ENCODE measurements around the gene TKT. TPM values are rescaled to one million over a fixed set of nuclear protein-coding genes. Genes with fewer than 3 reads are reported as not detected.

TKT gene
- total RNA-seq, 3 donors from 2014 or later (not counting 1 experiment from before 2014, with no cell fraction given): 82.9 to 126 (median 107) TPM

DNA sequence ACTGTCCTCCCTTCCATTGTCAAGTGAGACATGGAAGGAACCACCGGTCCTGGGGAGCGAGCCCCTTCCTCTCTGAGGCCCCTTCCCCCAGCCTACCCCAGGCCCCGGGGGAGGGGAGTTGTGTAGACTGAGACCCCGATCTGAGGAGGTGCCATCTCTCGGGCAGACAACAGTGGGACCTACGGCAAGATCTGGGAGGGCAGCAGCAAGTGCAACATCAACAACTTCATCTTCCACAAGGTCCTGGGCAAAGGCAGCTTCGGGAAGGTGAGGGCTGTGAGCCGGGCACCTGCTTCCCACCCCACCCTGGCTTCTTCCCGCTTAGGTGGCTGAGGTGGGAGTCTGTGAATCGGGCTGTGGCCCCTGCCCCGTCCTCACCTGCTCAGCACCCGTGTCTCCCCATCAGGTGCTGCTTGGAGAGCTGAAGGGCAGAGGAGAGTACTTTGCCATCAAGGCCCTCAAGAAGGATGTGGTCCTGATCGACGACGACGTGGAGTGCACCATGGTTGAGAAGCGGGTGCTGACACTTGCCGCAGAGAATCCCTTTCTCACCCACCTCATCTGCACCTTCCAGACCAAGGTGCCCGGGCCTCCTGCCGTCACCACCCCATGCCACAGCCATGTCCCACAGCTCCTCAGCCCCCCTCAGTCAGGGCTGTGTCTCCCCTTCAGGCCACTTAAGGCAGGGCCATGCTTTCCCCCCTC, 69.9 kb downstream of the TKT start:
- Mint-ChIP-seq H3K27ac (no peak overlapping the region), H3K27me3 (ENCODE audit: low read depth in 2 of 2) (no peaks in the 10 kb centered on the region), H3K4me3 (no peak overlapping the region), H3K4me1 (peaks cover 0 to 4% of the 10 kb centered on the region in 2 donors), H3K36me3 (peaks cover 7% of the 10 kb centered on the region), H3K9me3 (no peaks in the 10 kb centered on the region)
- H3K27ac ChIP-seq (ENCODE audit: low read length): no peak overlapping the region
- DNase-seq (no peak), ATAC-seq (no peak)
- H3K36me3 ChIP-seq (ENCODE audit: control insufficient read depth, insufficient read depth, low read length): peaks cover 85% of the 10 kb centered on the region
- no peak overlapping the region for H3K4me3 ChIP-seq (ENCODE audit: low read length)
- no peaks in the 10 kb centered on the region for H3K27me3 ChIP-seq (ENCODE audit: control insufficient read depth, insufficient read depth, low read length)
- no peaks in the 10 kb centered on the region for H3K9me3 ChIP-seq (ENCODE audit: control insufficient read depth, insufficient read depth, low read length)
- intact Hi-C loops (cut with micrococcal nuclease): no loop called here
- WGBS (ENCODE audit: insufficient coverage): 95% methylated on average over 13 of the region's 20 CpGs
- TF ChIP-seq, protein P1, sequence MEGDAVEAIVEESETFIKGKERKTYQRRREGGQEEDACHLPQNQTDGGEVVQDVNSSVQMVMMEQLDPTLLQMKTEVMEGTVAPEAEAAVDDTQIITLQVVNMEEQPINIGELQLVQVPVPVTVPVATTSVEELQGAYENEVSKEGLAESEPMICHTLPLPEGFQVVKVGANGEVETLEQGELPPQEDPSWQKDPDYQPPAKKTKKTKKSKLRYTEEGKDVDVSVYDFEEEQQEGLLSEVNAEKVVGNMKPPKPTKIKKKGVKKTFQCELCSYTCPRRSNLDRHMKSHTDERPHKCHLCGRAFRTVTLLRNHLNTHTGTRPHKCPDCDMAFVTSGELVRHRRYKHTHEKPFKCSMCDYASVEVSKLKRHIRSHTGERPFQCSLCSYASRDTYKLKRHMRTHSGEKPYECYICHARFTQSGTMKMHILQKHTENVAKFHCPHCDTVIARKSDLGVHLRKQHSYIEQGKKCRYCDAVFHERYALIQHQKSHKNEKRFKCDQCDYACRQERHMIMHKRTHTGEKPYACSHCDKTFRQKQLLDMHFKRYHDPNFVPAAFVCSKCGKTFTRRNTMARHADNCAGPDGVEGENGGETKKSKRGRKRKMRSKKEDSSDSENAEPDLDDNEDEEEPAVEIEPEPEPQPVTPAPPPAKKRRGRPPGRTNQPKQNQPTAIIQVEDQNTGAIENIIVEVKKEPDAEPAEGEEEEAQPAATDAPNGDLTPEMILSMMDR (IDR thresholded peaks at IDR 0.05): no peak
- peaks cover 9% of the 10 kb centered on the region for H3K4me1 ChIP-seq (ENCODE audit: control insufficient read depth, insufficient read depth, low read length)

- 95% methylated on average over 6 of the region's 7 CpGs for WGBS (ENCODE audit: insufficient coverage)
These were observed 71.1 kb downstream of the TKT start for GRCh38 chr3:53184701-53185100.

DNA sequence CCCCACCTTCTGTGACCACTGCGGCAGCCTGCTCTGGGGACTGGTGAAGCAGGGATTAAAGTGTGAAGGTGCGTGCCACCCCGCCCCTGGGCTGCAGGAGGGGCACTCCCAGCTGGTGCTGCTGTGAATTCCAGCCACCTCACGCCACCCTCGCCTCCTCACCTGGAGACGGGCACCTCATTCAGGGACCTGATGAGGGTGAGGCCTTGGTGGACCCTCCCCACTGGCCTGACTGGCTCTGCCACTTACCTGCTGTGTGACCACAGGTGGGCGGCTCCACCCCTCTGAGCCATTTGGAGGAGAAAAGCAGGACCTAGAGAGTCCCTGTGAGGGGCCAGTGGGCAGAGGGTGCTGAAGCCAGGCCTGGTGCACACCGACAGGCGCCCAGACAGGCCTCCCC, 72.3 kb downstream of the TKT start:
- Mint-ChIP-seq H3K4me1 (no peaks in the 10 kb centered on the region), H3K9me3 (no peaks in the 10 kb centered on the region), H3K36me3 (no peaks in the 10 kb centered on the region), H3K4me3 (no peak overlapping the region), H3K27me3 (ENCODE audit: low read depth in 2 of 2) (no peaks in the 10 kb centered on the region), H3K27ac (no peak overlapping the region)
- WGBS (ENCODE audit: insufficient coverage): 96% methylated on average over 9 of the region's 9 CpGs
- peaks cover 32% of the 10 kb centered on the region for H3K4me1 ChIP-seq (ENCODE audit: control insufficient read depth, insufficient read depth, low read length)
- no peak overlapping the region for H3K27ac ChIP-seq (ENCODE audit: low read length)
- no peaks in the 10 kb centered on the region for H3K9me3 ChIP-seq (ENCODE audit: control insufficient read depth, insufficient read depth, low read length)
- ATAC-seq (no peak), DNase-seq (no peak)
- H3K4me3 ChIP-seq (ENCODE audit: low read length): no peak overlapping the region
- intact Hi-C loops (cut with micrococcal nuclease): no loop called here
- peaks cover 86% of the 10 kb centered on the region for H3K36me3 ChIP-seq (ENCODE audit: control insufficient read depth, insufficient read depth, low read length)
- no peaks in the 10 kb centered on the region for H3K27me3 ChIP-seq (ENCODE audit: control insufficient read depth, insufficient read depth, low read length)
- TF ChIP-seq, protein P1 (IDR thresholded peaks at IDR 0.05): no peak

More at GRCh38 chr3:53184701-53185100, 71.1 kb downstream of the TKT start:
- TF ChIP-seq, protein P1 (IDR thresholded peaks at IDR 0.05): no peak
- no peaks in the 10 kb centered on the region for H3K9me3 Mint-ChIP-seq
- H3K36me3 Mint-ChIP-seq: peaks cover under 1% of the 10 kb centered on the region
- no peaks in the 10 kb centered on the region for H3K4me1 Mint-ChIP-seq
- H3K27ac ChIP-seq (ENCODE audit: low read length): no peak overlapping the region
- H3K27me3 Mint-ChIP-seq (ENCODE audit: low read depth in 2 of 2): no peaks in the 10 kb centered on the region
- H3K4me3 ChIP-seq (ENCODE audit: low read length): no peak overlapping the region
- intact Hi-C loops (cut with micrococcal nuclease): no loop called here
- H3K9me3 ChIP-seq (ENCODE audit: control insufficient read depth, insufficient read depth, low read length): no peaks in the 10 kb centered on the region
- peaks cover 21% of the 10 kb centered on the region for H3K4me1 ChIP-seq (ENCODE audit: control insufficient read depth, insufficient read depth, low read length)
- H3K27ac Mint-ChIP-seq: no peak overlapping the region
- no peaks in the 10 kb centered on the region for H3K27me3 ChIP-seq (ENCODE audit: control insufficient read depth, insufficient read depth, low read length)
- no peak for ATAC-seq
- H3K36me3 ChIP-seq (ENCODE audit: control insufficient read depth, insufficient read depth, low read length): peaks cover 86% of the 10 kb centered on the region
- no peak overlapping the region for H3K4me3 Mint-ChIP-seq
- no peak for DNase-seq
